HuH-7 (cell line): ENCODE measurements around the gene SCT.
"Not testable (repeated sequence)": the region's sequence is repeated elsewhere in the genome, so short reads cannot be mapped to it uniquely, and the experiment has no call there.

Experiments used
- DNase-seq: peaks from one replicate; pipeline ENCODE4 v3.0.0; 2011; ENCODE audit warnings: low spot score

SCT gene, protein sequence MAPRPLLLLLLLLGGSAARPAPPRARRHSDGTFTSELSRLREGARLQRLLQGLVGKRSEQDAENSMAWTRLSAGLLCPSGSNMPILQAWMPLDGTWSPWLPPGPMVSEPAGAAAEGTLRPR

DNA sequence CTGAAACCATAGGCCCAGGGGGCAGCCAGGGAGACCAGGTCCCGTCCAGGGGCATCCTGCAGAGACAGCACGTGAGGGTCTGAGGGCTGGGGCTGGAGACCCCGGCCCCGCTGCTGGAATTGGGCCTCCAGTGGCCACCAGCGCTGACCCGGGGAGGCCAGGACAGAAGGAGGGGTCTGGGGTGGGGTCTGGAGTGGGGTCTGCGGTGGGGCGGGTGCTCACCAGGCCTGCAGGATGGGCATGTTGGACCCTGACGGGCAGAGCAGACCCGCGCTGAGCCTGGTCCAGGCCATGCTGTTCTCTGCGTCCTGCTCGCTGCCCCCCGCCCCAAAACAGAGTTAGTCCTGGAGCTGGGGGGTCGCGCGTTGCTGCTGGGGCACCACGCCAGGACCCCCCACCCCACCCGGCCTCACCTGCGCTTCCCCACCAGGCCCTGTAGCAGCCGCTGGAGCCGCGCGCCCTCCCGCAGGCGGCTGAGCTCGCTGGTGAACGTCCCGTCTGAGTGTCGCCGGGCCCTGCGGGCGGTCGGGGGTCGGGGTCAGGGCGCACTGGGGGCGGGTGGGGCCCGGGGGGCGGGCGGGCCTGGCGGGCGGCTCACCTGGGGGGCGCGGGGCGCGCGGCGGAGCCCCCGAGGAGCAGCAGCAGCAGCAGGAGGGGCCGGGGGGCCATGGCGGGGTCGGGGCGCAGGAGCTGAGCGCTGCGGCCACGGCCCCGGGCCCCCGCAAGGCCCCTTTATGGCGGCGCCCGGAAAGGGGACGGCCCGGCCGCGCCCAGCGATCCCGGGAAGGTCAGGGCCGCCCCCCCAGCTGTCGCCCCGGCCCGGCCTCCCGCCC, at the start of gene SCT:
TSS of gene SCT (minus strand) at position 707 of the 833 bp plus-strand sequence. CDS start at position 669, 38 bp downstream.
- no peak for DNase-seq

GRCh38 chr11:674406-674805, 47.4 kb upstream of the SCT start:
- DNase-seq: no peak

DNA sequence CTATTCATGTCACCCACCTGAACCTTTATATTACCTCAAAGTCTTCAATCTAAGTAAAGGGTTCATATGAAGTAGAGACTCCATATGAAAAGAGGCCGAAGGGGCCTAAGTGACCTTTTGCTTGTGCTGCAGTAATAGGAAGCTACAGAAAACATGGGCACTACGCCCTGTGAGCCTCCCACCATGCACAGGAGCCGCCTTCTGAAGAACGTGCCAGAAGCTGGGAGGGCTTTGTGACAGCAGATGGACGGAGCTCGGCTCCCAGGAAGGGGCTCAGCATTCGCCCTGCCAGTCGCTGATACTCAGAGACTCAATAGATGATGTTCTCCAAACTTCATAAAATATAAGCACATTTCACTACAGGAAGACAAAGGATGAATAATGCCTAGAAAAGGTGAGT, 46.9 kb upstream of the SCT start:
- DNase-seq: no peak

DNA sequence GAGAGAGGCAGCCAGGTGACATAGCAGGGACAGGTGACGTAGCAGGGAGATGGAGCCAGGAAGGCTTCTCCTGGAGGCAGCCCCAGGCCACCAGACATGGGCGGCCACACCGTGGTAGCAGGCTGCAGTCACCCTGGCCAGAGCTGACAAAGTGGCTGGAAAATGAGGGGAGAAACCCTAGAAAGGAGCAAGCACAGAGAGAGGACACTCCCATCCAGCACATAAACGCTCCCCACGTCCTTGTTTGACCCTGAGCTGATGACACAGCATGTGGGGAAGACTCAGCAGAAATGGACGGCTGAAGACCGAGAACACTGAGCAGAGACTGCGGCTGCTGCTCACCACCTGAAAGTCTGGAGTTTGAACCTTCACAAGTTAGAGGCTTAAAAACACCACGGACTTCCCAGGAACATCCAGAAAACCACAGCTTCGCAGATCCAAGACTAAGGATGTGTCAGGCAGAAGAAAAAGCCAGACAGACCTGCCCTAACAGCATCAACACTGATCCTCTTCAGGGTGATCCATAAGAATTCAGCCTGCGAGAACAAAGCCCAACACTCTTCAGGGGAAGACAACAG, 38.8 kb upstream of the SCT start:
- no peak for DNase-seq

- DNase-seq: no peak
Observed at GRCh38 chr11:665062-665703, 38.2 kb upstream of the SCT start.

- DNase-seq: peak; percentile 92
Observed at GRCh38 chr11:662689-663274, 35.8 kb upstream of the SCT start.

GRCh38 chr11:660681-661444, 33.9 kb upstream of the SCT start:
- DNase-seq: no peak

- no peak for DNase-seq
Observed at GRCh38 chr11:660281-660680, 33.3 kb upstream of the SCT start.

GRCh38 chr11:659532-660085, 32.6 kb upstream of the SCT start:
- DNase-seq: no peak

GRCh38 chr11:657691-658126, 30.7 kb upstream of the SCT start:
- peak; percentile 62 for DNase-seq

DNA sequence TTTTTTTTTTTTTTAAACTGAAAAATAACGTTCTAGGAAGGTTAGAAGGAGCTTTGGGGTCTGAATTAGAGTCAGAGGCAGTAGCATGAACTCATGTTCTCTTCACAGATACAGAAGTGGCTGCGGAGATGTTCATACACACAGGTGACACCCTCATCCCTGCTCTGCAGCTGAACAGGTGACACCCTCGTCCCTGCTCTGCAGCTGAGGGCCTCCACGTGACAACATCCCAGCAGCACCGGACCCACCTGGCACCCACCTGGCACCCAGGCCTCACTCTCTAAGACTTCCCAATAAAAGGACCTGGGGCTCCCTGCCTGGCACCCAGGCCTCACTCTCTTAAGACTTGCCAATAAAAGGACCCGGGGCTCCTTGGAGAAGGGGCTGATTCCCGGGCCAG, 29.9 kb upstream of the SCT start:
- no peak for DNase-seq

- DNase-seq: no peak
Observed at GRCh38 chr11:656426-656825, 29.4 kb upstream of the SCT start.

DNA sequence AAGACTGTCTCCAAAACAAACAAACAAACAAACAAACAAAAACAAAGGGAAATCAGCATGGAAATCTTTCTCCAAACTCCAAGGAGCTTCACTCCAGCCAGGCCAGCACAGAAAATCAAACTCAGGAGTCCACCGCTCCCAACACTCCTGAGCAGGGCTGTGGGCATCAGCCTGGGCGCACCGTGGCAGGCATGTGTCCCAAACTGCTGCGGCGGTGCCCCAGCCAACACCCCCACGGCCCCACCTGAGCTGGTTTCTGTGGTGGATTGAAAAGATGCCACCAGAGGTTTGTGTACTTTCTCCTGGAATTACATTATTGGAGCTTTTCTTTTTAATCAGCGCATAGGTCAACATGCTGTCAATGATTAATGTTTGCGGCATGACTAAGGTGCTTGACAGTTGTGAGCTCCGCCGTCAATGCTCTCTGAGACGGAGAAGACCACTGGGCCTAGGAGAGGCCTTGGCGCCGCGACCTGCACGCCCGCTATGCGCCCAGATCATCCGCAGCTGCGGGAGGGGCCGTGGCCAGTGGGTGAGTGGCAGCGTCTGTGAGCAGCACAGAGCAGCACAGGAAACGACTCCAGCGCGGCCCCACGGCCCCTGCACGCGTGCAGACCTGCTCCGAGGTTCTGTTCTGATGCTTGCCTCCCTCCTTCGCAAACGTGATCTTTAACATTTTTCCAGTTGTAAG, 28.2 kb upstream of the SCT start:
- peak; percentile 70 for DNase-seq

DNA sequence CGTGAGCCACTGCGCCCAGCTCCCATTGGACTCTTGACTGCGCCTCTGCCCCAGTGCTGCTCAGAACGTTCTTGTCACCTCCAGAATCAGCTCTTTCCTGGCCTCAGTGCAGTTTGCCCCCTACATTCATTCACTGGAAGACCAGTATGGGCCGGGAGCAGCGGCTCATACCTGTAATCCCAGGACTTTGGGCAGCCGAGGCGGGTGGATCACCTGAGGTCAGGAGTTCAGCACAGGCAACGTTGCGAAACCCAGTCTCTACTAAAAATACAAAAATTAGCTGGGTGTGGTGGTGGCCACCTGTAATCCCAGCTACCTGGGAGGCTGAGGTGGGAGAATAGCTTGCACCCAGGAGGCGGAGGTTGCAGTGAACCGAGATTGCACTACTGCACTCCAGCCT, 27.5 kb upstream of the SCT start:
- DNase-seq: not testable (repeated sequence)

DNA sequence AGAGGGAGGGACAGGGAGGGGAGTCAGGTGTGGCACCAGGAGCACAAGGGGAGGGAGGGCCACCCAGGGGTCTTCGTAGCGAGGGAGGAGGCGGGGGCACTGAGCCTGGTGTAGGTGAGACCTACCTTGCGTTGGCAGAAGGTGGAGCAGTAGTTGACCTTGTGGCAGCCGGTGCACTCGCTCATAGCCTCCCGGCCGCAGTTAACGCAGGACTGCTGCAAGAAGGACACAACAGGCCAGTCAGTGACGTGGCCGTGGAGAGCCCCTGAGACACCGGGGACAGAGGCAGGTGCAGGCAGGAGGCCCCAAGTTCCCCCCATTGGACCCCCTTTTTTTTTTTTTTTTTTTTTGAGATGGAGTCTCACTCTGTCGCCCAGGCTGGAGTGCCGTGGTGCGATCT, 26.9 kb upstream of the SCT start:
- no peak for DNase-seq

DNA sequence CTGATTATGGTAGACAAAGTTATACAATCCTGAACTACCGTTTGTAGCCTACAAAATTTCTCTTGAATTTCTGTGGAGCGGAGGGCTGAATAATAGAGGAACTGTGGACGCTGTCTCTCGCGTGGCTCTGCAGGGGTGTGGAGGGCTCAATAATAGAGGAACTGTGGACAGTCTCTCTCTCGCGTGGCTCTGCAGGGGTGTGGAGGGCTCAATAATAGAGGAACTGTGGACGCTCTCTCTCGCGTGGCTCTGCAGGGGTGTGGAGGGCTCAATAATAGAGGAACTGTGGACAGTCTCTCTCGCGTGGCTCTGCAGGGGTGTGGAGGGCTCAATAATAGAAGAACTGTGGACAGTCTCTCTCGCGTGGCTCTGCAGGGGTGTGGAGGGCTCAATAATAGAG, 26.2 kb upstream of the SCT start:
- not testable (repeated sequence) for DNase-seq

GRCh38 chr11:650482-650881, 23.5 kb upstream of the SCT start:
- DNase-seq: no peak

DNA sequence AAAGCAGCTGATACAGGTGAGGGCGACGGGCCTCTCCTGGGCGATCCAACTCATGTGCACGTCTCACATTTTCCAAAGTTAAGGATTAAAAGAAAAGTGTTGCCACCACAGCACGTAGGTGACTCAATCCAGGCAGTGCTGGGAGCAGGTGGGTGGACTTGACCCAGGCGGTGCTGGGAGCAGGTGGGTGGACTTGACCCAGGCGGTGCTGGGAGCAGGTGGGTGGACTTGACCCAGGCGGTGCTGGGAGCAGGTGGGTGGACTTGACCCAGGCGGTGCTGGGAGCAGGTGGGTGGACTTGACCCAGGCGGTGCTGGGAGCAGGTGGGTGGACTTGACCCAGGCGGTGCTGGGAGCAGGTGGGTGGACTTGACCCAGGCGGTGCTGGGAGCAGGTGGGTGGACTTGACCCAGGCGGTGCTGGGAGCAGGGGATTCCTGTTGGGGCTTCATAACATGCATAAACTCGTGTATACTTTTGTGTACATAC, 20.7 kb upstream of the SCT start:
- DNase-seq: not testable (repeated sequence)

GRCh38 chr11:646214-646613, 19.2 kb upstream of the SCT start:
- no peak for DNase-seq

GRCh38 chr11:645536-645935, 18.6 kb upstream of the SCT start:
- no peak for DNase-seq
